GM18498 (cell line): ENCODE data around the gene CPNE6.

Source experiments
- ATAC-seq: cut with Tn5 transposase; IDR thresholded peaks from one replicate; pipeline ENCODE4 v1.9.1; 2021; ENCODE audit warnings: mild to moderate bottlenecking, moderate library complexity; ENCODE audit not compliant: unreplicated experiment

Gene CPNE6

GRCh38 chr14:24084440-24084839, 13.1 kb downstream of the CPNE6 start:
- no peak for ATAC-seq

- no peak for ATAC-seq
These were observed 13.9 kb downstream of the CPNE6 start for GRCh38 chr14:24085215-24085614.

GRCh38 chr14:24086193-24086955, 15.0 kb downstream of the CPNE6 start:
- no peak for ATAC-seq

- ATAC-seq, result no peak
These were observed 15.6 kb downstream of the CPNE6 start for GRCh38 chr14:24087004-24087403.

- no peak for ATAC-seq
These were observed 16.7 kb downstream of the CPNE6 start for GRCh38 chr14:24088095-24088494.

GRCh38 chr14:24089890-24090289, 18.5 kb downstream of the CPNE6 start:
- ATAC-seq, result no peak

- ATAC-seq, result no peak
These were observed 20.7 kb downstream of the CPNE6 start for GRCh38 chr14:24092110-24092504.

GRCh38 chr14:24092505-24093206, 21.3 kb downstream of the CPNE6 start:
- no peak for ATAC-seq

- ATAC-seq, result no peak
These were observed 22.0 kb downstream of the CPNE6 start for GRCh38 chr14:24093207-24093900.

- ATAC-seq, result peak; percentile 55
These were observed 22.8 kb downstream of the CPNE6 start, which contains the start of gene PCK2 for GRCh38 chr14:24093901-24094840. TSS of gene PCK2 (plus strand) at chr14:24094311. CDS start at chr14:24094406, 95 bp downstream.

GRCh38 chr14:24094841-24095270, 23.5 kb downstream of the CPNE6 start:
- ATAC-seq, result peak; percentile 1

GRCh38 chr14:24095271-24096068, 24.1 kb downstream of the CPNE6 start:
- ATAC-seq, result peak; percentile 69

- ATAC-seq, result no peak
These were observed 25.3 kb downstream of the CPNE6 start for GRCh38 chr14:24096545-24097181.

- no peak for ATAC-seq
These were observed 27.0 kb downstream of the CPNE6 start for GRCh38 chr14:24098229-24098926.

- no peak for ATAC-seq
These were observed 27.8 kb downstream of the CPNE6 start for GRCh38 chr14:24098927-24099813.

GRCh38 chr14:24100197-24100981, 29.0 kb downstream of the CPNE6 start:
- no peak for ATAC-seq

- ATAC-seq, result no peak
These were observed 29.7 kb downstream of the CPNE6 start for GRCh38 chr14:24100982-24101494.
